Right lobe of liver (tissue), 6 donors: ENCODE results near the gene ARHGAP22. TPM values are rescaled to one million over a fixed set of nuclear protein-coding genes. Genes with fewer than 3 reads are reported as not detected.

Source experiments
- ATAC-seq, 4 donors: fragments of 200-7000 bp; cut with Tn5 transposase; one replicate each; pipeline ENCODE4 v1.9.1; 2020; ENCODE audit warnings: mild to moderate bottlenecking in 4 of 4, moderate library complexity in 4 of 4
- DNase-seq, 3 donors: peaks; one replicate each; pipeline ENCODE4 v3.0.0-alpha.2; 2020
- H3K27ac ChIP-seq, 3 donors: fragments of 200-600 bp; one replicate each; pipeline ENCODE4 v1.8.0; 2022
- H3K27me3 ChIP-seq, 2 donors: fragments of 200-600 bp; one replicate each; pipeline ENCODE4 v1.8.0; 2022
- H3K36me3 ChIP-seq, 4 donors: fragments of 200-600 bp; sonication (generic) in 1 of 4; one replicate each; pipeline versions ENCODE4 v1.5.1 to v1.8.0; 2017 to 2022; ENCODE audit warnings: control low read depth in 1 of 4
- H3K4me1 ChIP-seq, 4 donors: fragments of 200-600 bp; sonication (generic) in 1 of 4; one replicate each; pipeline versions ENCODE4 v1.5.1 to v1.8.0; 2017 to 2022; ENCODE audit warnings: control low read depth in 1 of 4
- H3K4me3 ChIP-seq, 3 donors: fragments of 200-600 bp; one replicate each; pipeline ENCODE4 v1.8.0; 2022
- H3K9me3 ChIP-seq, 4 donors: fragments of 200-600 bp; sonication (generic) in 1 of 4; one replicate each; pipeline versions ENCODE4 v1.5.1 to v1.8.0; 2017 to 2022; ENCODE audit warnings: control low read depth in 1 of 4
- POLR2A ChIP-seq: fragments of 450-650 bp; IDR thresholded peaks from one replicate; pipeline ENCODE4 v1.6.1; 2017; ENCODE audit warnings: antibody characterized with exemption, mild to moderate bottlenecking
- WGBS: methylation state at CpG from one replicate; pipeline ENCODE4 v1.1.6; 2018; ENCODE audit warnings: low coverage, low lambda C conversion rate; ENCODE audit not compliant: insufficient coverage; ENCODE audit errors: missing lambda C conversion rate; 5-methylcytosine and 5-hydroxymethylcytosine counted together
- intact Hi-C, 2 donors: fragments of 100-400 bp; cut with DNase I; formaldehyde crosslinking; loops; one replicate each; pipeline versions ENCODE4 v1.11.2 to v1.14.1; 2022
- total RNA-seq, 6 experiments: library from RNA; depleted of rRNA in 2 of 6; stranded (reverse); fragments of >200 nt in 2 of 6; fragmentation: NEBNext Ultra II Directional in 3 of 6; extraction: Animal tissue kit (Norgen Biotek cat#: 25700) in 3 of 6; gene quantifications; one replicate each; pipeline versions ENCODE4 v1.1.0 to v1.2.4, GENCODE V29; 2016 to 2023
- TF ChIP-seq, protein P1 (sequence below), 4 donors: fragments of 200-600 bp in 3 of 4; fragments of 450-650 bp in 1 of 4; IDR thresholded peaks; one replicate each; pipeline versions ENCODE4 v1.5.1 to v1.8.0; 2016 to 2022; ENCODE audit warnings: antibody characterized with exemption in 4 of 4, mild to moderate bottlenecking in 2 of 4
- donor health status: DM: no; HTN: yes; CAD: no.
- donor health status: DM: no; HTN: no; CAD: no.
- donor health status: DM: no; HTN: no; CAD: no.
- donor health status: DM: no; HTN: yes; CAD: no.
- donor health status: DM: no; HTN: yes; CAD: no.

Gene ARHGAP22
- total RNA-seq, 6 experiments from 2014 or later, result 0.22 to 3.6 (median 0.64) TPM

DNA sequence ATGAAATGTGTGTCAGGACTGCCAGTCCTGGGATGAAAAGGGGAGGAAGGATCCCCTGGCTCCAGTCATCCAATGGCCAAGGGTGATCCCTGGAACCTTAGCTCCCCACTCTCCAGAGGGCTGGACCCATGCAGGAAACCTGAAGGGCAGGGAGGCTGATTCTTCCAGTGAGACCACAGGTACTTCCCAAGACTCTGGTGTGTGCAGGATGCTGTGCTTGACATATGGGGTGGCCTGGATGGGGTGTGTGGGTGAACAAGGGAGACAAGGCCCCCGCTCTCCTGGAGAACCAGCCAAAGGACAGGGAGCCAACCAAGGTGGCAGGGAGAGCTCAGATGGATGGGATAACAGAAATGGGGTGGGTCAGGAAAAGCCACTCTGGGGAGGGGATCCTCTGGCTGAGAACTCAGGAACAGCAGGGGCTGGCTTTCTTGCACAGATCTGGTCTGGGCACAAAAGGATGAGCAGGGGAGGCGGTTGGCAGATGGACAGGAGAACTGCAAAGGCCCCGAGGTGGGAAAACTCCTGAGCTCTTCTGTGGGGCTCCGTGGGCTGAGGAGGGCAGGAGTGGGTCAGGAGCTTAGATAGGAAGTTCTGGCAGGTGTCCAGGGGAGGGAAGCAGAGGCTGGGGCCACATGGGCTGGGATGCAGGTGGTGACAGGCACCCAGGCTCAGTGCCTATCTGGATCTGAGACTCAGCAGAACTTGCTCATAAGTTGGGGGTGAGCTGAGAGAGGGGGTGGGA, 100.6 kb downstream of the ARHGAP22 start:
- ATAC-seq, result no peak
- Histone ChIP-seq H3K27ac (no peak overlapping the region), H3K36me3 (no peaks in the 10 kb centered on the region), H3K4me1 (no peaks in the 10 kb centered on the region), H3K27me3 (no peaks in the 10 kb centered on the region), H3K9me3 (no peaks in the 10 kb centered on the region), H3K4me3 (no peak overlapping the region)
- DNase-seq, result peak in 1 of 3 donors; percentile 32
- WGBS, result 57% methylated on average over 3 of the region's 4 CpGs
- TF ChIP-seq, protein P1, sequence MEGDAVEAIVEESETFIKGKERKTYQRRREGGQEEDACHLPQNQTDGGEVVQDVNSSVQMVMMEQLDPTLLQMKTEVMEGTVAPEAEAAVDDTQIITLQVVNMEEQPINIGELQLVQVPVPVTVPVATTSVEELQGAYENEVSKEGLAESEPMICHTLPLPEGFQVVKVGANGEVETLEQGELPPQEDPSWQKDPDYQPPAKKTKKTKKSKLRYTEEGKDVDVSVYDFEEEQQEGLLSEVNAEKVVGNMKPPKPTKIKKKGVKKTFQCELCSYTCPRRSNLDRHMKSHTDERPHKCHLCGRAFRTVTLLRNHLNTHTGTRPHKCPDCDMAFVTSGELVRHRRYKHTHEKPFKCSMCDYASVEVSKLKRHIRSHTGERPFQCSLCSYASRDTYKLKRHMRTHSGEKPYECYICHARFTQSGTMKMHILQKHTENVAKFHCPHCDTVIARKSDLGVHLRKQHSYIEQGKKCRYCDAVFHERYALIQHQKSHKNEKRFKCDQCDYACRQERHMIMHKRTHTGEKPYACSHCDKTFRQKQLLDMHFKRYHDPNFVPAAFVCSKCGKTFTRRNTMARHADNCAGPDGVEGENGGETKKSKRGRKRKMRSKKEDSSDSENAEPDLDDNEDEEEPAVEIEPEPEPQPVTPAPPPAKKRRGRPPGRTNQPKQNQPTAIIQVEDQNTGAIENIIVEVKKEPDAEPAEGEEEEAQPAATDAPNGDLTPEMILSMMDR (IDR thresholded peaks at IDR 0.05), result no peak
- TF ChIP-seq POLR2A, result no peak
- intact Hi-C loops, result no loop called here

DNA sequence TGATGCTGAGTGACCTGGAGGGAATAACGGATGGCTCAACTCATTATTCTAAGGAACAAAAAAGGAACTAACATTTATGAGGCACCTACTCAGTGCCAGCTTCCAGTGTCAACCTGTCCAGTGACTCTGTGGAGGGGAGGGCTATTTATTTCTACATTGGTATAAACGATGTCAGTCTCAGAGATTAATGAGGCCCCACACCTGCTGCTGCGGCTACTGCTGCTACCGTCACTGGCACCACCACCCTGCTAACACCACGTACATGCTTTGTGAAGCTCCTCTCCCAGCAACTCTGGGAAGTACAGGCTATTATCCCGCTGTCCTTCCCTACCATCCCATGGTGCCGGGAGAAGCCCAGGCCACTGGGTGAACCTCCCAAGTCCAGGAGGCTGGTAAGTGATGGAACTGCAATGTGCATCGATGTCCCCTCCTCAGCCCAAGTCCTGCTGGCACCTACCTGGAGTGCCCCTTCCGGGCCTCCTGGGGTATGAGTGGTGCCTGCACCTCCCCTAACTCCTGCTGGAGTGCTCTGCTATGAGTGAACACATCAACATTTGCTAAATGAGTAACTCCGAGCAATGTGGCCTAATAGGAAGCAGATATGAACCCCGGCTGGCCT, 101.5 kb downstream of the ARHGAP22 start:
- Histone ChIP-seq H3K4me3 (no peak overlapping the region), H3K9me3 (no peaks in the 10 kb centered on the region), H3K4me1 (no peaks in the 10 kb centered on the region), H3K36me3 (no peaks in the 10 kb centered on the region), H3K27ac (no peak overlapping the region), H3K27me3 (no peaks in the 10 kb centered on the region)
- no peak for ATAC-seq
- TF ChIP-seq, protein P1 (IDR thresholded peaks at IDR 0.05), result no peak
- TF ChIP-seq POLR2A, result no peak
- intact Hi-C loops, result no loop called here
- WGBS, result 76% methylated on average over 5 of the region's 11 CpGs
- peak in 1 of 3 donors; percentile 17 for DNase-seq

DNA sequence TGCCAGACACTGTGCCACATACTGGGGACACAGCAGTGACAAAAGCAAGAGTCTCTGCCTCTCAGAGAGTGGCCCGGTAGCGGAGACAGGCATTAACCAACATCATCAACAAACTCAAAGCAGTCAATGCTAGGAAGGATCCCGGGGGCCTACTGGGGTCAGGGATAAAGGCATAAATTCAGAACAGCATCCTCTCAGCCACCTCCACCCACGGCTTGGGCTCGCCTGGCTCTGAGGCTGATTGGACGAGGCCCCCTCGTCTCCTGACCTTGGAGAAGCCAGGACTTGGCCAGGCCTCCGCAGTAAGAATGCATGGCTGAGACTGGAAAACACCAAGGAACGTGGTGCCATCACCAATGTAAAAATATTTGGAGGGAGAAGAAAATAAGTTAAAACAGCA, 102.1 kb downstream of the ARHGAP22 start:
- Histone ChIP-seq H3K4me3 (no peak overlapping the region), H3K27me3 (no peaks in the 10 kb centered on the region), H3K4me1 (no peaks in the 10 kb centered on the region), H3K9me3 (no peaks in the 10 kb centered on the region), H3K27ac (no peak overlapping the region), H3K36me3 (no peaks in the 10 kb centered on the region)
- 78% methylated on average over 9 of the region's 9 CpGs for WGBS
- intact Hi-C loops, result no loop called here
- DNase-seq (peak in 1 of 3 donors; percentile 24), ATAC-seq (no peak)
- TF ChIP-seq, protein P1 (IDR thresholded peaks at IDR 0.05), result no peak
- no peak for TF ChIP-seq POLR2A

DNA sequence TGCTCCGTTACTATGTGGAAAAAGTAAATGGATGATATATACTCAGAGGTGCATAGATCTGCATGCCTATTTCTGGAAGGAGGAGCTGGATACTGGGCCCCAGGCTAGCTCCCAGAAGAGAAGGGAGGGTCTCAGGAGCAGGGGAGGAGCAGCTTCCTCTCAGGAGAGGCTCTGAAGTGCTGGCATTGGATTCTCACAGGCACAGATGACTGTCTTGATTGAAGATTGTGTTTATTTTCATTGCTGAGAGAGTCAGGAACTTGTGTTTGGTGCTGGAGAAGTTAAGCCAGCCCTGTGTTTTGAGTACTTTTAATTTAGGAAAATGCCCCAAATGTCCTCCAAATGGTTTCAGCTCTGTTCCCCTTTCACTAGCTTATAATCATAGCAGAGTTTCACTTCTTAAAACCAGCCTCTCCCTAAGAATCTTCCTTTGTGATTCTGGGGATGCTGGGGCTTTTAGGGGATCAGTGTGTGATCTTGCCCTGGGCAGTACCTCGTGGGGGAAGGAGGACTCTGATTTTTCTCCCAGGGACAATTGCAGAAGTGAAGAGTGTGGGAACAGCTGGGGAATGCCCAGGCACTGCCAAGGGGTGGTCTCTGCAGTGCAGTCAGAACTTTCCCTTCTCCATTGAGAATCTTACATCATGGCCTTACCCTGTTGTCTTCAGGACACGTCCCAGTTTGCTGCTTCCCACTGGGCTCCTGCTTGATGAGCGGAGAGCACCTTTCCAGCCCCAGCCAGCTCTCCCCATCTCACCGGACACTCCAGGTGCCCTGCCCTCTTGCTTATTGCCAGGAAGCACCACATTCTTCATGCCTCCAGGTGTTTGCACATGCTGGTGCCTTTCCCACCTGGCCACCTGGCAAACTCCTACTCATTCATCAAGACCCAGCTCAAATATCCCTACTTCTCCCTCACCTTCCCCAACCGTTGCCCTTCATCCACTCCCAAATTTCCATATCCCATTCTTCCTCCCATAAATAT, 102.8 kb downstream of the ARHGAP22 start:
- TF ChIP-seq POLR2A, result no peak
- TF ChIP-seq, protein P1 (IDR thresholded peaks at IDR 0.05), result no peak
- peak in 1 of 3 donors; percentile 18 for DNase-seq
- H3K27me3 ChIP-seq, result no peaks in the 10 kb centered on the region
- H3K4me1 ChIP-seq, result no peaks in the 10 kb centered on the region
- peak in 1 of 4 donors; percentile 23 for ATAC-seq
- intact Hi-C loops, result no loop called here
- no peak overlapping the region for H3K27ac ChIP-seq
- H3K9me3 ChIP-seq, result no peaks in the 10 kb centered on the region
- H3K36me3 ChIP-seq, result no peaks in the 10 kb centered on the region
- H3K4me3 ChIP-seq, result no peak overlapping the region
- 77% methylated on average over 3 of the region's 6 CpGs for WGBS
